Activated CD8-positive, alpha-beta T cell treated with anti-CD3 and anti-CD28 coated beads, Interleukin-2, amount 10 ng/mL, durations not matched to agents 7 days and 5 days (primary cell): Measurements from ENCODE around the gene PABPC5. TPM values are rescaled to one million over a fixed set of nuclear protein-coding genes. Genes with fewer than 3 reads are reported as not detected.

Experiments
- ATAC-seq: fragments of 150-1000 bp; cut with Tn5 transposase; one replicate; pipeline ENCODE4 v1.10.0; 2021; ENCODE audit warnings: moderate library complexity
- CTCF ChIA-PET: fragments of 350-600 bp; sonication (Branson Sonifier 250); formaldehyde crosslinking; loops from one replicate; lab custom pipeline; 2021; ENCODE audit warnings: antibody characterized with exemption; lab: Charles Lee
- POLR2A ChIA-PET: fragments of 350-600 bp; sonication (Branson Sonifier 250); formaldehyde crosslinking; loops from one replicate; lab custom pipeline; 2021; ENCODE audit warnings: antibody characterized with exemption; lab: Charles Lee
- DNase-seq: peaks from one replicate; pipeline ENCODE4 v3.0.0-alpha.2; 2020
- H3K27ac Mint-ChIP-seq: one replicate; pipeline ENCODE4 v1.8.0; 2021; ENCODE audit warnings: mild to moderate bottlenecking, mixed read lengths
- H3K27me3 Mint-ChIP-seq: one replicate; pipeline ENCODE4 v1.8.0; 2021; ENCODE audit warnings: low read depth, mixed read lengths
- H3K36me3 Mint-ChIP-seq: one replicate; pipeline ENCODE4 v1.8.0; 2021; ENCODE audit warnings: low read depth, mixed read lengths
- H3K4me1 Mint-ChIP-seq: one replicate; pipeline ENCODE4 v1.8.0; 2021; ENCODE audit warnings: low read depth, mixed read lengths
- H3K4me3 Mint-ChIP-seq: one replicate; pipeline ENCODE4 v1.8.0; 2021; ENCODE audit warnings: mild to moderate bottlenecking, mixed read lengths
- H3K9me3 Mint-ChIP-seq: one replicate; pipeline ENCODE4 v1.8.0; 2022; ENCODE audit warnings: mixed read lengths; ENCODE audit not compliant: insufficient read depth
- total RNA-seq, 2 experiments: library from RNA; stranded (reverse); gene quantifications; one replicate each; pipeline ENCODE4 v1.2.3, GENCODE V29; 2021

The PABPC5 gene
- total RNA-seq, result not detected

DNA sequence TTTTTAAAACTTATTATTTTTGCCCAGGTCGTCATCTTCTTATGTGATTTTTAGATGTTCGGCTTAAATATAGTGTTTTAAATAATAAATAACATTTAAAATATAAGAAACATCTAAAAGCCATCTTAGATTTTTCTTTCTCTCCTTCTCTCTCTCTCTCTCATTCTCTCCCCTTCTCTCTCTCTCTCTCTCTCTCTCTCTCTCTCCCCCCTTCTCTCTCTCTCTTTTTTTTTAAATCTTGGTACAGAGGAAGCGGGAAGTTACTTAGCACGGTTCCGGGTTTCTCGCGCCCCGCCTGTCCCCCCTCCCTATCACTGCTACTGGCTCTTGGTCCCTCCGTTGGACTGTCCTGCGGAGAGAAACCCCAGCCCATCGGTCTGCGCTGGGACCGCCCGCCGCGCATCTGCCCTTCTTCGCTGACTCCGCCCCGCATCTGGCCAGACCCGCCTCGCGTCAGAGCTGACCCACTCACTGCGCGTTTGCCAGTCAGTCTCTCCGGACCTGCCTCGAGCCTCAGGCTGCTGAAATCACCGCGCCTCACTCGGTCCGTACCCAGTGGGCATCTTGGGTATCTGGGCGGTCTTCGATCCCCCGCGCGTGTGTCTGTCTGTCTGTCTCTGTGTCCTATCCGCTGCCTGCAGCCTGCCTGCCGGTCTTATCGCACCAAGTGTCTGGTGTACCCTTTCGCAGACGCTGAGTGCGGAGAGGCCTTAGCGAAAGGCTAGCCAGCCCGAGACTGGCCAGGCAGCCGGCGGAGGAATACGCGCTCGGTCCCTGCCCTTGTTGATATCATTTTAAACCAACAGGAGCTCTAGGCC, at the start of gene PABPC5:
TSS of gene PABPC5 (plus strand) at position 489 of the 818 bp plus-strand sequence. CDS start 739 bp downstream, outside the sequence.
- Mint-ChIP-seq H3K27ac (no peak within 1 kb of the TSS), H3K36me3 (no peaks in the 10 kb centered on the region), H3K27me3 (no peaks in the 10 kb centered on the region), H3K9me3 (no peaks in the 10 kb centered on the region), H3K4me3 (no peak within 1 kb of the TSS), H3K4me1 (no peaks in the 10 kb centered on the region)
- ChIA-PET CTCF (no interaction called here), POLR2A (no interaction called here)
- no peak for DNase-seq
- ATAC-seq, result no peak

GRCh38 chrX:91389026-91389425, 45.6 kb upstream of the PABPC5 start:
- peaks cover 4% of the 10 kb centered on the region for H3K9me3 Mint-ChIP-seq
- ATAC-seq (no peak), DNase-seq (no peak)
- H3K4me3 Mint-ChIP-seq, result no peak overlapping the region
- H3K27ac Mint-ChIP-seq, result no peak overlapping the region
- no peaks in the 10 kb centered on the region for H3K4me1 Mint-ChIP-seq
- CTCF ChIA-PET, result no interaction called here
- H3K36me3 Mint-ChIP-seq, result no peaks in the 10 kb centered on the region
- no peaks in the 10 kb centered on the region for H3K27me3 Mint-ChIP-seq
- POLR2A ChIA-PET, result no interaction called here

DNA sequence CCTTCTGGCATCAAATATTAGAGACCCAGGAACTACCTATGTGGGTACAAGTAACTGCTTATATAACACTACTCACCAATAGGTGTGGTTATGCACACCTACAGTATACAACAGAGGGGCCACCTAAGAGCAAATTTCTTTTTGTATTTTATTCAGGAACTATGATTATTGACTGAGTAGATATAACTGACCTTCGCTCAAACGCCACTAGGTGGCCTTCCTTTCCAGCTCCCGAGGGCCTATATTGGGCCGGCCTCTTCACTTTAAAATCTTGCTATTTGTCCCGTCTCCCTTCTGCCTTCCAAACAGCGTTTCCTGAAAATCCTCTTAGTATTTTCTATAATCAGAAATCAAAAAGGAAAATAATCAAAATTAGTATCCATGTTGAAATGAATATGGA, 19.9 kb upstream of the PABPC5 start:
- Mint-ChIP-seq H3K9me3 (no peaks in the 10 kb centered on the region), H3K27me3 (no peaks in the 10 kb centered on the region), H3K27ac (no peak overlapping the region), H3K4me1 (no peaks in the 10 kb centered on the region), H3K36me3 (no peaks in the 10 kb centered on the region), H3K4me3 (no peak overlapping the region)
- DNase-seq (no peak), ATAC-seq (no peak)
- ChIA-PET CTCF (no interaction called here), POLR2A (no interaction called here)

- H3K4me3 Mint-ChIP-seq, result no peak overlapping the region
- H3K27me3 Mint-ChIP-seq, result no peaks in the 10 kb centered on the region
- DNase-seq (no peak), ATAC-seq (no peak)
- H3K4me1 Mint-ChIP-seq, result no peaks in the 10 kb centered on the region
- ChIA-PET POLR2A (no interaction called here), CTCF (no interaction called here)
- H3K36me3 Mint-ChIP-seq, result no peaks in the 10 kb centered on the region
- no peak overlapping the region for H3K27ac Mint-ChIP-seq
- H3K9me3 Mint-ChIP-seq, result no peaks in the 10 kb centered on the region
Observed at GRCh38 chrX:91435395-91435794, 756 bp downstream of the PABPC5 start.
